ENCODE measurements around the gene CRAT. TPM values are rescaled to one million over a fixed set of nuclear protein-coding genes. Genes with fewer than 3 reads are reported as not detected.

CRAT gene
- polyA plus RNA-seq, 1 donor (not counting 4 experiments of a cell fraction or from before 2014, with no cell fraction given) = 6.5 TPM

- no peak for DNase-seq (ENCODE audit: low read depth, low spot score)
- H3K79me2 ChIP-seq (ENCODE audit: control insufficient read depth, insufficient read depth, low read length) = peaks cover 6% of the 10 kb centered on the region
- no peak for FAIRE-seq
- TF ChIP-seq EZH2 (IDR thresholded peaks at IDR 0.05; ENCODE audit: low read length) = no peak
- TF ChIP-seq, protein P1, sequence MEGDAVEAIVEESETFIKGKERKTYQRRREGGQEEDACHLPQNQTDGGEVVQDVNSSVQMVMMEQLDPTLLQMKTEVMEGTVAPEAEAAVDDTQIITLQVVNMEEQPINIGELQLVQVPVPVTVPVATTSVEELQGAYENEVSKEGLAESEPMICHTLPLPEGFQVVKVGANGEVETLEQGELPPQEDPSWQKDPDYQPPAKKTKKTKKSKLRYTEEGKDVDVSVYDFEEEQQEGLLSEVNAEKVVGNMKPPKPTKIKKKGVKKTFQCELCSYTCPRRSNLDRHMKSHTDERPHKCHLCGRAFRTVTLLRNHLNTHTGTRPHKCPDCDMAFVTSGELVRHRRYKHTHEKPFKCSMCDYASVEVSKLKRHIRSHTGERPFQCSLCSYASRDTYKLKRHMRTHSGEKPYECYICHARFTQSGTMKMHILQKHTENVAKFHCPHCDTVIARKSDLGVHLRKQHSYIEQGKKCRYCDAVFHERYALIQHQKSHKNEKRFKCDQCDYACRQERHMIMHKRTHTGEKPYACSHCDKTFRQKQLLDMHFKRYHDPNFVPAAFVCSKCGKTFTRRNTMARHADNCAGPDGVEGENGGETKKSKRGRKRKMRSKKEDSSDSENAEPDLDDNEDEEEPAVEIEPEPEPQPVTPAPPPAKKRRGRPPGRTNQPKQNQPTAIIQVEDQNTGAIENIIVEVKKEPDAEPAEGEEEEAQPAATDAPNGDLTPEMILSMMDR (optimal IDR thresholded peaks at IDR 0.05 in 1 of 3, IDR thresholded peaks at IDR 0.05 in 1 of 3, conservative IDR thresholded peaks at IDR 0.05 in 1 of 3; ENCODE audit: extremely low read depth in 1 of 3, insufficient read depth in 2 of 3, low read length in 3 of 3) = no peak
- H4K20me1 ChIP-seq (ENCODE audit: control insufficient read depth, extremely low read depth, insufficient read depth, low read length) = no peaks in the 10 kb centered on the region
- H3K4me3 ChIP-seq (ENCODE audit: control insufficient read depth in 2 of 3, extremely low read depth in 1 of 3, insufficient read depth in 2 of 3, low read depth in 1 of 3, low read length in 3 of 3) = no peak overlapping the region
- H3K27me3 ChIP-seq (ENCODE audit: control insufficient read depth, extremely low read depth, insufficient read depth, low read length) = no peaks in the 10 kb centered on the region
- H3K36me3 ChIP-seq (ENCODE audit: control insufficient read depth in 2 of 2, extremely low read depth in 1 of 2, insufficient read depth in 2 of 2, low read length in 2 of 2) = peaks cover 20 to 37% of the 10 kb centered on the region in 2 experiments
- peaks cover 20% of the 10 kb centered on the region for H3K4me1 ChIP-seq (ENCODE audit: control insufficient read depth, extremely low read depth, insufficient read depth, low read length)
- H3K9me1 ChIP-seq (ENCODE audit: control insufficient read depth, extremely low read depth, insufficient read depth, low read length) = no peaks in the 10 kb centered on the region
- dilution Hi-C loops (cut with MboI; ENCODE audit: extremely low pct_ligation_motif_present, low sequenced_read_pairs) = no loop called here
- H2AFZ ChIP-seq (ENCODE audit: control insufficient read depth, low read length) = no peak overlapping the region
- H3K27ac ChIP-seq (ENCODE audit: control insufficient read depth, insufficient read depth, low read length) = no peak overlapping the region
- H3K4me2 ChIP-seq (ENCODE audit: control insufficient read depth, extremely low read depth, insufficient read depth, low read depth, low read length) = no peak overlapping the region
- H3K9me3 ChIP-seq (ENCODE audit: control insufficient read depth, low read depth, low read length) = no peaks in the 10 kb centered on the region
- H3K9ac ChIP-seq (ENCODE audit: control insufficient read depth, extremely low read depth, insufficient read depth, low read length) = no peak overlapping the region
Observed at GRCh38 chr9:129146441-129146941, 35.9 kb upstream of the CRAT start.

DNA sequence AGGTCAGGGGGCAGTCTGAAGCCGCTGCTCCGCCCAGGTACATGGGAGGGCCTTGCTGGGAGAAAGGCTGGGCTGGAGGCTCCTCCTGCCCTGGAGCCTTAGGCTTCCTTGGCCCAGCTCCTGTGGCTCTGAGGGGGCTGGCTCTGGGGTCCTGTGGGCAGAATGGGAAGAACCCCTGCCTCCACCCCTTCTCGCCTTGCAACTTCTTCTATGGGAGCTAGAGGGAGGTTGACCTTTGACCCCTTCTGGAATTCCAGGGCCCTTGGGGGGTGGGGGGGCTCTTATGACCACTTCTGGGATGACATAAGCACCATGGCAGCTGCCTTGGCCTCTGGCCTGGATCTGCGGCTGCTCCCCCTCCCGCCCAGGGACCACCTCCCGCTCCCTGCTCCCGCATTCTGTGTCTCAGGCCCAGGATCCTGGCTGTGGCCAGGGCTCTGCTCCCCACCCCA is 35.3 kb upstream of the CRAT start:
- DNase-seq (ENCODE audit: low read depth, low spot score) (no peak), FAIRE-seq (no peak)
- Histone ChIP-seq H2AFZ (ENCODE audit: control insufficient read depth, low read length) (no peak overlapping the region), H3K9me3 (ENCODE audit: control insufficient read depth, low read depth, low read length) (no peaks in the 10 kb centered on the region), H3K4me2 (ENCODE audit: control insufficient read depth, extremely low read depth, insufficient read depth, low read depth, low read length) (no peak overlapping the region), H4K20me1 (ENCODE audit: control insufficient read depth, extremely low read depth, insufficient read depth, low read length) (no peaks in the 10 kb centered on the region), H3K4me1 (ENCODE audit: control insufficient read depth, extremely low read depth, insufficient read depth, low read length) (peaks cover 27% of the 10 kb centered on the region), H3K36me3 (ENCODE audit: control insufficient read depth in 2 of 2, extremely low read depth in 1 of 2, insufficient read depth in 2 of 2, low read length in 2 of 2) (peaks cover 18 to 37% of the 10 kb centered on the region in 2 experiments), H3K9me1 (ENCODE audit: control insufficient read depth, extremely low read depth, insufficient read depth, low read length) (peaks cover 2% of the 10 kb centered on the region), H3K79me2 (ENCODE audit: control insufficient read depth, insufficient read depth, low read length) (peaks cover 6% of the 10 kb centered on the region), H3K4me3 (ENCODE audit: control insufficient read depth in 2 of 3, extremely low read depth in 1 of 3, insufficient read depth in 2 of 3, low read depth in 1 of 3, low read length in 3 of 3) (no peak overlapping the region), H3K9ac (ENCODE audit: control insufficient read depth, extremely low read depth, insufficient read depth, low read length) (no peak overlapping the region), H3K27ac (ENCODE audit: control insufficient read depth, insufficient read depth, low read length) (no peak overlapping the region), H3K27me3 (ENCODE audit: control insufficient read depth, extremely low read depth, insufficient read depth, low read length) (no peaks in the 10 kb centered on the region)
- TF ChIP-seq EZH2 (IDR thresholded peaks at IDR 0.05; ENCODE audit: low read length) = no peak
- TF ChIP-seq, protein P1 (optimal IDR thresholded peaks at IDR 0.05 in 1 of 3, IDR thresholded peaks at IDR 0.05 in 1 of 3, conservative IDR thresholded peaks at IDR 0.05 in 1 of 3; ENCODE audit: extremely low read depth in 1 of 3, insufficient read depth in 2 of 3, low read length in 3 of 3) = no peak
- dilution Hi-C loops (cut with MboI; ENCODE audit: extremely low pct_ligation_motif_present, low sequenced_read_pairs) = no loop called here

Data from keratinocyte (primary cell).